Right cardiac atrium (tissue), 5 donors: ENCODE data around the gene KDM4C. TPM values are rescaled to one million over a fixed set of nuclear protein-coding genes. Genes with fewer than 3 reads are reported as not detected.

Source experiments
- ATAC-seq, 2 donors: fragments of 200-7000 bp; cut with Tn5 transposase; one replicate each; pipeline versions ENCODE4 v1.8.0 to v1.9.1; 2020; ENCODE audit warnings: moderate library complexity in 2 of 2, mild to moderate bottlenecking in 1 of 2
- DNase-seq, 3 donors: peaks; one replicate each; pipeline ENCODE4 v3.0.0-alpha.2; 2020
- H3K27ac ChIP-seq: one replicate; pipeline ENCODE4 v1.5.1; 2013; ENCODE audit warnings: mild to moderate bottlenecking, low read length, control low read depth, moderate library complexity
- H3K27me3 ChIP-seq: one replicate; pipeline ENCODE4 v1.6.1; 2013; ENCODE audit not compliant: control insufficient read depth, insufficient read depth
- H3K4me1 ChIP-seq: one replicate; pipeline ENCODE4 v1.6.1; 2013; ENCODE audit warnings: low read length; ENCODE audit not compliant: control insufficient read depth, insufficient read depth
- H3K4me3 ChIP-seq: one replicate; pipeline ENCODE4 v1.5.1; 2013; ENCODE audit warnings: low read length, control low read depth
- H3K9me3 ChIP-seq: one replicate; pipeline ENCODE4 v1.6.1; 2013; ENCODE audit warnings: low read length; ENCODE audit not compliant: control insufficient read depth
- WGBS: extraction: QIAGEN DNeasy Blood & Tissue Kit; methylation state at CpG from one replicate; pipeline ENCODE4 v1.1.7; 2013; 5-methylcytosine and 5-hydroxymethylcytosine counted together
- intact Hi-C, 4 donors: fragments of 100-400 bp; cut with DNase I; formaldehyde crosslinking; loops; one replicate each; pipeline versions ENCODE4 v1.11.0 to v1.14.0; 2022 to 2023
- polyA plus RNA-seq: library from polyadenylated mRNA; stranded (reverse); fragments of 200-250 nt; gene quantifications from one replicate; pipeline ENCODE4 v1.2.3, GENCODE V29; 2013
- total RNA-seq, 4 donors: library from RNA; stranded (reverse); fragmentation: NEBNext Ultra II Directional; extraction: Animal tissue kit (Norgen Biotek cat#: 25700); gene quantifications; one replicate each; pipeline ENCODE4 v1.2.1, GENCODE V29; 2021
- donor health status: healthy with polysubstance abuse.
- donor health status: DM: no; HTN: yes; CAD: no.
- donor health status: DM: no; HTN: no; CAD: no.
- donor health status: DM: no; HTN: yes; CAD: no; lungs with severe emphysema.
- donor health status: DM: yes; HTN: yes; CAD: no.

KDM4C gene
- total and polyA plus RNA-seq, 5 donors = 6.4 to 20.6 (median 17.1) TPM

DNA sequence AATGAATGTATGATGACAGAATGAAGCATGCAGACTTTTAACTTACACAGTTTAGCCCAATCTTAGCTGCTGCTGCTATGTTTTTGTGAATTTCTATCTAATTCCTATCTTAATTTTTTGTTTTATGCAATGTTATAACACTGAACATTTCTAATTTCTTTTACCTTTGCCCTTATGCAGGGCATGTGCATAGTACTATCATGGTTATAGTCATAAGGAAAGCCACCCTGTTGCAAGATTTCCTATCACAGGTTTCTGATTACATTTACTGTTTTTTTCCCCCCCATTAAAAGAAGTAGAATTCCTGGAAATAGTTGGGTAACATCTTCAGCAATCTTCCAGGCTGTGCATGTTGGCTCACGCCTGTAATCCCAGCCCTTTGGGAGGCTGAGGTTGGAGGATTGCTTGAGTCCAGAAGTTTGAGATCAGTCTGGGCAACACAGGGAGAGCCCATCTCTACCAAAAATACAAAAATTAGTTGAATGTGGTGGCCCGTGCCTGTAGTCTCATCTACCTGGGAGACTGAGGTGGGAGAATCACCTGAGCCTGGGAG is 164.4 kb downstream of the KDM4C start:
- H3K27me3 ChIP-seq = no peaks in the 10 kb centered on the region
- DNase-seq = no peak
- intact Hi-C loops = loop anchor here in 1 of 4 donors (10.0 kb wide), 1 partner anchor 83 kb away; no protein-coding TSS in a partner anchor

DNA sequence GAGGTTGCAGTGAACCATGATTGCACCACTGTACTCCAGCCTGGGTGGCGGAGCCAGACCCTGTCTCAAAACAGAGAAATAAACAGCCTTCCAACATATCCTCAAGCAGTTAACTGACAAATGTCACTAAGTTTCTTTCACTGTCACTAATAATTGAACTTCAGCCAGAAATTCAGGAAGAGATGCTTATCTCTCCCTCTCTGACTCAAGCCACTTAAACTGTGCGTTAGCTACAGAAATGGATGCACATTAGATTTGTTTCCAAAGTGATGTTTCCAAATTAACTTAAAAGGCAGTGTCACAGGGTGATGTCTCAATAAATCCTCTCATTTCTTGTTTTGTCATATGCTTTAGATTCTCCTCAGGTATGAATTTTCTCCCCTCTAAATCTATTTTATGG is 164.9 kb downstream of the KDM4C start:
- DNase-seq = no peak
- intact Hi-C loops = loop anchor here in 1 of 4 donors (10.0 kb wide), 1 partner anchor 82 kb away; no protein-coding TSS in a partner anchor
- Histone ChIP-seq H3K4me1 (peaks cover 5% of the 10 kb centered on the region), H3K27ac (no peak overlapping the region), H3K9me3 (no peaks in the 10 kb centered on the region), H3K4me3 (no peak overlapping the region), H3K27me3 (no peaks in the 10 kb centered on the region)
- ATAC-seq = no peak
- WGBS = 81% methylated on average over 2 of the region's 2 CpGs

More for the DNA sequence above, 164.4 kb downstream of the KDM4C start:
- no peak for ATAC-seq
- Histone ChIP-seq H3K27ac (no peak overlapping the region), H3K9me3 (no peaks in the 10 kb centered on the region), H3K4me3 (no peak overlapping the region), H3K4me1 (peaks cover 5% of the 10 kb centered on the region)
- WGBS = 90% methylated on average over 2 of the region's 2 CpGs

DNA sequence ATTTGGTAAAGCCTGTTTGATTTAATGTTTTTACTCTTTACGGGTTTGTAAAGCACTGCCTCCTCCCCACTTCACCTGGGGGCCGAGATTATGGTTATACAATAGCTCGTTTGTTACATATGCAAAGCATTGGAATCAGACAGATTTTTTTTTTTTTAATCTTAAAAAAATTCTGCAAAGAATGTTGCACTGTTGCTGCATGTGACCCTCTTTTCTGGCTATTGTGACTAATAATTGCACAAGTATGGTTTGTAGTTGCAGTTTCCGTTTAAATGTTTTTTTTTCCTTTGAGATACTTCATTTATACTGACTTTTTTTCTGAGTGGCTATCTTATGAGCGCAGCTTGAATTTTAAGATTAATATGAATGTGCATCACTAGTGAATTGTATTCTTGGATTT is 165.3 kb downstream of the KDM4C start:
- DNase-seq (no peak), ATAC-seq (no peak)
- H3K27me3 ChIP-seq = no peaks in the 10 kb centered on the region
- H3K9me3 ChIP-seq = no peaks in the 10 kb centered on the region
- no peak overlapping the region for H3K4me3 ChIP-seq
- peaks cover 5% of the 10 kb centered on the region for H3K4me1 ChIP-seq
- 85% methylated on average over 5 of the region's 5 CpGs for WGBS
- intact Hi-C loops = loop anchor here in 1 of 4 donors (10.0 kb wide), 1 partner anchor 82 kb away; no protein-coding TSS in a partner anchor
- no peak overlapping the region for H3K27ac ChIP-seq

DNA sequence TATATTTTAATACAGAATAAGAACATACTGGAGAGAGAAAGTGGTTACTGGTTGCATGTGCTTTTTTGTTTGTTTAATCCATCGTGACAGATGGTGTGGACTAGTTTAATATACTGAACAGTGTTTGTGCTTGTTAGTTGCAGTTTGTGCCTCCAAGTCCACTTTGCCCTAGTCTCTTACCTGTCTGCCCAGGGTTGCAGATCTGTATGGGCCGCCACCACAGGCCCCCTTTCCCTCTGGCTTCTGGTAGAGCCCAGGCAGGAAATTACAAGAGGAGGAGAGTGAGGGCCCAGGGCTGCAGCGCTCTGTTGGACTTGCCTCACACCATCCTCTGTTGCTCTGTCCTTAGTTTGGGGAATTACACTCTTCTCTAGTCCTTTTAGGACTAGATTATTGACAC is 166.4 kb downstream of the KDM4C start:
- Histone ChIP-seq H3K4me3 (no peak overlapping the region), H3K27me3 (no peaks in the 10 kb centered on the region), H3K27ac (peak overlapping the region; percentile 17), H3K9me3 (no peaks in the 10 kb centered on the region), H3K4me1 (peaks cover 5% of the 10 kb centered on the region)
- WGBS = 87% methylated on average over 3 of the region's 3 CpGs
- ATAC-seq (no peak), DNase-seq (no peak)
- intact Hi-C loops = loop anchor here in 1 of 4 donors (10.0 kb wide), 1 partner anchor 81 kb away; no protein-coding TSS in a partner anchor

DNA sequence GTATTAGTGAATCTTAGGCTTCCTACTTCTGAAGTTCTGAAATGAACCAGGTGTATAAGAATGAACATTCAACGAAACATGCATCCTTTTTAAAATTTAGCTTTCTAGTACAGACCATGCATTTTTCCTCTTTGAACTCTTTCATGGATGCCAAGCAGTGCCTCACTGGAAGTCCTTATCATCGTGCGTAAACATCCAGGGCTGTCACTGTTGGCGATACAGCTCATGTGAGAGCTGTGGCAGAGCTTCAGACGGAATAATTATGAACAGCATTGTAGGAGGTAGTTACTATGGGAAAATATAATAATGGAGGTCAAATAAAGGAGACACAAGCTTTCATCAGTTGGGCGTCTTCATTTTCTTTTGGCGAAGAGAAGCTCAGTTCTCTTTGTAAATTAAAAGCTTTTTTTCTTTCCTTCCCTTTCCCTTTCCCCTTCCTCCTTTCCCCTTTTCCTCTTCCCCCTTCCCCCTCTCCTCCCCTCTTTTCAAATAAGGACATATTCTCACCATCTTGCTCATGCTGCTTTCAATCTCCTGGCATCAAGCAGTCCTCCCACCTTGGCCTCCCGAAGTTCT is 167.3 kb downstream of the KDM4C start:
- Histone ChIP-seq H3K27ac (no peak overlapping the region), H3K9me3 (no peaks in the 10 kb centered on the region), H3K4me1 (peaks cover 5% of the 10 kb centered on the region), H3K27me3 (no peaks in the 10 kb centered on the region), H3K4me3 (no peak overlapping the region)
- 64% methylated on average over 8 of the region's 8 CpGs for WGBS
- intact Hi-C loops = loop anchor here in 1 of 4 donors (10.0 kb wide), 1 partner anchor 80 kb away; no protein-coding TSS in a partner anchor
- DNase-seq (no peak), ATAC-seq (peak; percentile 60 to 82)

DNA sequence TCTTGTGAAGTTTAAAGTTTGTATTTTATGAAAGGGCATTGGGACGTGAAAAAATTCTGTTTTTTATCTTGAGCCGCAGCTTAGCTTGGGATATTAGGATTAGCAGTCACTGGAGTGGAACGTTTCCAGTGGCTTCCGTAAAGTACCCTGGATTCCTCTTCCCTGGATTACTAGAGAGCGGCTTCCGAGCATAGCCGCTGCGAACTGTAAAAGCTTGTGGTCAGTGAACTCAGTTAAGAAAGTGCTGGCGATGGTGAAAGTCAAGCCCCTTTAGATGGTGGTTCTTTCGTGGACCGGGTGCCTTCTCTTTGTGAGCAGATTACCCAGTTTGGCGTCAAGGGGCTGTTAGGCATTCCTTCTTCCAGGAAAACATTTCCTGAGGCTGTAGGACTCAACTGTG is 168.1 kb downstream of the KDM4C start:
- Histone ChIP-seq H3K27ac (no peak overlapping the region), H3K4me3 (no peak overlapping the region), H3K4me1 (peaks cover 7% of the 10 kb centered on the region), H3K9me3 (no peaks in the 10 kb centered on the region), H3K27me3 (no peaks in the 10 kb centered on the region)
- intact Hi-C loops = loop anchor here in 1 of 4 donors (10.0 kb wide), 1 partner anchor 79 kb away; no protein-coding TSS in a partner anchor
- ATAC-seq = no peak
- 90% methylated on average over 12 of the region's 12 CpGs for WGBS
- DNase-seq = no peak

DNA sequence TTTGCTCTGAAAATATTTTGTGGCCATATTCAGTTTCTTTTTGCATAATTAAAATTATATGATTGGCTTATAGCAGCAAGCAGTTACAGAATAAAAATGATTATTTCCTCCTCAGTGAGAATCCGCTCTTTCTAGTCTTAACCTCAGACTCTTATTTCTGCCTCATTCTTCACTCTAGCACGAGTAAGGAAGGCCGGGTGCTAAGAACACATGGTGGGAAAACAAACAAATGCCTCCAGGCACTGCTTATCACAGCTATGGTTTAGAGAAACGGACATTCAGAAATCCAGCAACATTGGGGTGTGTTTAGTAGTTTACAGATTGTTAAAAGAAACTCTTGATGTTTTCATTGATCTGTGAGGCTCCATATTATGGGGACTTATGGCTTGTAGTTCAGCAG is 168.7 kb downstream of the KDM4C start:
- intact Hi-C loops = loop anchor here in 1 of 4 donors (10.0 kb wide), 1 partner anchor 78 kb away; no protein-coding TSS in a partner anchor
- no peak for ATAC-seq

DNA sequence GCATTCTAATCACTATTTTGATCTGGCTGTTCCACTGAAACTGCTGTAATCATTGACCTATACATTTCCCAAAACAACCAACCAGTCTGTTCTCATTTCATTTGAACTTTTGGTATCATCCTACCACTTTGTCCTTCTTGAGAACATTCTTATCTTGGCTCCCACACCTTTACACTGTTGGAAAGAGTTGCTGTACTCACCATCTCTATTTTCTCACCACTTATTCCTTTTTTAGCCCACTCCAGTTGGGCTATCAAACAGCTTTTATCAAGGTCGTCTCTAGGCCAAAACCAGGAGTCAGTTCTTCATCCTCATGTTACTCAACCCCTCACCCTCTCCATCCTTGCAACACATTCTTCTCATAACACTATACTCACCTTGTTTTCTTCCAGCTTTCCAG is 170.1 kb downstream of the KDM4C start:
- intact Hi-C loops = loop anchor here in 1 of 4 donors (10.0 kb wide), 1 partner anchor 77 kb away; no protein-coding TSS in a partner anchor
- H3K9me3 ChIP-seq = no peaks in the 10 kb centered on the region
- no peak overlapping the region for H3K27ac ChIP-seq
- no peaks in the 10 kb centered on the region for H3K27me3 ChIP-seq
- DNase-seq = no peak
- peaks cover 13% of the 10 kb centered on the region for H3K4me1 ChIP-seq
- WGBS = 58% methylated on average over 1 of the region's 1 CpG
- ATAC-seq = peak; percentile 23 to 44
- no peak overlapping the region for H3K4me3 ChIP-seq

More for the DNA sequence above, 168.7 kb downstream of the KDM4C start:
- DNase-seq = no peak
- 65% methylated on average over 4 of the region's 4 CpGs for WGBS
- Histone ChIP-seq H3K9me3 (no peaks in the 10 kb centered on the region), H3K27me3 (no peaks in the 10 kb centered on the region), H3K4me1 (peaks cover 9% of the 10 kb centered on the region), H3K27ac (no peak overlapping the region), H3K4me3 (no peak overlapping the region)

DNA sequence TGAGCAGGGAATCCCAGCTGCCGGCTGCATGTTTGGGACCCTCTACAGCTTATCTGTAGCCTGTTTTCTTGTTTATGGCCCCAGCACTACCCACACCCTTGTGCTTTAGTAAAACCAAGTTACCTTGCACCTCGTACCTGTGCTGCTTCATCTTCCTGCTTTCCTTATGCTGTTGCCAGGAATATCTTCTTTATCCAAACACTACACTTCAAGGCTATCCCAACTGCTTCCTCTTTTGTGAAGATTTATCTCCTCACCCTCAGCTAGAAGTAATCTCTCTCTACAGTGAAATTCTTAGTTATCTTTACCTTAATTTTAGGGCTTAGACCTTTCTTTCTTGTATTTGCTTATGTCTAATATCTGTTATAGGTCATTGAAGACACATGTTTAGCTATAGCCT is 171.1 kb downstream of the KDM4C start:
- 88% methylated on average over 2 of the region's 2 CpGs for WGBS
- H3K27me3 ChIP-seq = no peaks in the 10 kb centered on the region
- ATAC-seq (no peak), DNase-seq (no peak)
- no peak overlapping the region for H3K27ac ChIP-seq
- no peaks in the 10 kb centered on the region for H3K9me3 ChIP-seq
- no peak overlapping the region for H3K4me3 ChIP-seq
- intact Hi-C loops = loop anchor here in 1 of 4 donors (10.0 kb wide), 1 partner anchor 76 kb away; no protein-coding TSS in a partner anchor
- peaks cover 13% of the 10 kb centered on the region for H3K4me1 ChIP-seq

DNA sequence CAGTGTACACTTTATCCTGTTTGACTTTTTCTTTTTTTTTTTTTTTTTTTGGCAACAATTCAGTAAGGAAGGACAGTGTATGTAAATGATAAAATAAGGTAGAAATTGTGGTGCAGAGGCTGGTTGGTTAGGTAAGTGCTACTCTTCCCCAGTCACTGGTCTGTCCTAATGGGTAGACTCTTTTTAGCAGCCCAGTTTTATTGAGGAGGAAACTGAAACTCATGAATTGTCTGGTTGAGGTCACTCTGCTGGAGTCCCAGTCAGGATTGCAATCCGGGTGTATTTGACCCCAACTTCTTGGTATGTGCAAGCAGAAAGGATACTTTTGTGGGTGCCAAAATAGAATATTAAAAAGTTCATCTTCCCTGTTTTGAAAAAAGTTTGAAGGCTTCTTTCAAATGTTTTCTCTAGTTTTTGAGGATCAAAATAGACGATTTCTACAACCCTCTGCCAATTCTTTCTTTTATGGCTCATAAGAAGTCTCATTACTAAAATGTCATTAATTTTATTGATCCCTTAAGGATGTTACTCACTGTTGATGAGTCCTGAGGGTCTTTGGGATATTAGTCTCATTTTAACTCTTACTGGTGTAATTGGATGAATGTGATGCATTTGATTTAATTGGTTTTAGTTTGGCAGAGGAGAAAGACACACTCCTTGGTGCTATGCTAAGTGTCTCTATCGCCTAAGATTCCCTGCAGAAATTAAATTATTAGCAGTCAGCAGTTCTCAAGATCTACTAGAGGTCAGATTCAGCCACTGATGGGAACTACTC is 171.9 kb downstream of the KDM4C start:
- intact Hi-C loops = loop anchor here in 1 of 4 donors (10.0 kb wide), 1 partner anchor 75 kb away; no protein-coding TSS in a partner anchor

DNA sequence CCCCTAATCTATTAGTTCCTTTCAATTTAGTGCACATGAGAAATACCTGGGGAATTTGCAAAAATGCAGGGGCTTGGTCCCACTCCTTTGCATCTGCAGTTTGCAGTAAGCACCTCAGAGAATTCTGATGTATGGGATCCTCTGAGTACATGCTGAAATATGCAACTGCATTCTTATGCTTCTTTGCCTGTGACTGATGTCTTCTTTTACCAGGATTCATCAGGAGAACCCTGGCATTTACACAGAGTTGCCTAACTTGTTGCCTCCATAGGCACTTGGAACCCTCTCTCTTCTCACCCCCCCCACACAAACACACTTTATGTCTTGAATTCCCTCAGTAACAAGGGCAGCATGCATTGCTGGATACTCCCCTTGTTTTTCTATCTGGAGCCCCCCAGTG is 173.1 kb downstream of the KDM4C start:
- H3K4me3 ChIP-seq = no peak overlapping the region
- H3K9me3 ChIP-seq = no peaks in the 10 kb centered on the region
- ATAC-seq (no peak), DNase-seq (no peak)
- peak overlapping the region; percentile 27 for H3K27ac ChIP-seq
- peaks cover 13% of the 10 kb centered on the region for H3K4me1 ChIP-seq
- intact Hi-C loops = no loop called here
- H3K27me3 ChIP-seq = no peaks in the 10 kb centered on the region

More for the DNA sequence above, 171.9 kb downstream of the KDM4C start:
- Histone ChIP-seq H3K27me3 (no peaks in the 10 kb centered on the region), H3K27ac (no peak overlapping the region), H3K4me1 (peaks cover 13% of the 10 kb centered on the region), H3K9me3 (no peaks in the 10 kb centered on the region), H3K4me3 (no peak overlapping the region)
- DNase-seq (no peak), ATAC-seq (no peak)
- WGBS = 80% methylated on average over 3 of the region's 3 CpGs
